ENCODE data around the gene RPL15.

Gene RPL15

DNA sequence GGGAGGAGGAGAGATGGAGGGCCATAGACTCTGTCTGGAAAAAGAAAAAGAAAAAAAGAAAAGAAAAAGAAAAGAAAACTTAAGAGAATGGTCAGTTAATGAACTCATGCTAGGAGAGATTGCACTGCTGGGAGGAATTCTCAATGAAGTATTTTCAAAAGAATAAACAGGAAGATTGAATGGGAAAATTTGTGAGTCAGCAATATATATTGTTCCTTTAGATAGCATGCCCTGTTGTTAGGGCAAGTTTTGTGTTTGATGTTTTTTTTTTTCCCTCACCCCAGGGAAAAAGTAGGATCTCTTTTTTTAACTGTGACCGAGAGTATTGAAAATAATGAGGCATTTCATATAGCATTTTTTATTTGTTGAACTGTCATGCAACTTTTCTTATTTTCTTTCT lies 20.4 kb downstream of the RPL15 start:
- no peak overlapping the region for H3K27ac ChIP-seq
- TF ChIP-seq, protein P1, sequence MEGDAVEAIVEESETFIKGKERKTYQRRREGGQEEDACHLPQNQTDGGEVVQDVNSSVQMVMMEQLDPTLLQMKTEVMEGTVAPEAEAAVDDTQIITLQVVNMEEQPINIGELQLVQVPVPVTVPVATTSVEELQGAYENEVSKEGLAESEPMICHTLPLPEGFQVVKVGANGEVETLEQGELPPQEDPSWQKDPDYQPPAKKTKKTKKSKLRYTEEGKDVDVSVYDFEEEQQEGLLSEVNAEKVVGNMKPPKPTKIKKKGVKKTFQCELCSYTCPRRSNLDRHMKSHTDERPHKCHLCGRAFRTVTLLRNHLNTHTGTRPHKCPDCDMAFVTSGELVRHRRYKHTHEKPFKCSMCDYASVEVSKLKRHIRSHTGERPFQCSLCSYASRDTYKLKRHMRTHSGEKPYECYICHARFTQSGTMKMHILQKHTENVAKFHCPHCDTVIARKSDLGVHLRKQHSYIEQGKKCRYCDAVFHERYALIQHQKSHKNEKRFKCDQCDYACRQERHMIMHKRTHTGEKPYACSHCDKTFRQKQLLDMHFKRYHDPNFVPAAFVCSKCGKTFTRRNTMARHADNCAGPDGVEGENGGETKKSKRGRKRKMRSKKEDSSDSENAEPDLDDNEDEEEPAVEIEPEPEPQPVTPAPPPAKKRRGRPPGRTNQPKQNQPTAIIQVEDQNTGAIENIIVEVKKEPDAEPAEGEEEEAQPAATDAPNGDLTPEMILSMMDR (conservative IDR thresholded peaks at IDR 0.05) = no peak

DNA sequence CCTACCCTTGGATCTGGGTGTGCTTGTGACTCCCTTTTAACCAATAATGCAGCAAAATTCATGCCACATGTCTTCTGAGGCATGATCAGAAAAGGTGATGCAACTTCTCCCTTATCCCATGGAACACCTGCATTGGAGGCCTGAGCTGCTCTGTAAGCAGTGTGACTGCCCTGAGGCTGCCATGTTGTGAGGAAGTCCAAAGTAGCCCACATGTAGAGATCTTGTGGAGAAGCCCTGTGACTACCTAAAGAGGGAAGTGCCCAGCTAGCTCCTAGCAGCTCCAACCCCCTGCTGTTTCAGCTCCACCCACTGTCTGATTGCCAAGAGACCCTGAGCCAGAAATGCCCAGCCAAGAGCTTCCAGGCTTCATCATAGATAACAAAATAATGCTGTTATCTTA lies 21.8 kb downstream of the RPL15 start:
- TF ChIP-seq, protein P1 (conservative IDR thresholded peaks at IDR 0.05) = no peak
- no peak overlapping the region for H3K27ac ChIP-seq

DNA sequence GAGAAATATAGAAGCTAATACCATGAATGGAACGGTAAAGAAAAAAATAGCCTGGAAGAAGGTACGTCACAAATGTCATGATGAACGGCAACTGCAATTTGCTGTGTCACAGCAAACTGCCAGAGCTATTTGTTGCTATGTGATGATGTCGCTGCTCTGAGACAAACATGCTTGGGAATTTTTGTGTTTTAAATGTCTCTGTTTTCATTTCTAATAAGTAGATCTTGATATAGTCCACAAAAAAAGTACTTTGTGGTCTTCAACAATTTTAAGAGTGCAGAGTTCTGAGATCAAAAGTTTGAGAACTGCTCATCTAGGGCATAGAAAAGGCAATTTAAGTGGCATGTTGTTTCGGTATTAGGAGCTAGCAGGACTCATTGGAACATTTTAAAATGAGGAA lies 23.8 kb downstream of the RPL15 start:
- TF ChIP-seq, protein P1 (conservative IDR thresholded peaks at IDR 0.05) = no peak
- H3K27ac ChIP-seq = no peak overlapping the region

DNA sequence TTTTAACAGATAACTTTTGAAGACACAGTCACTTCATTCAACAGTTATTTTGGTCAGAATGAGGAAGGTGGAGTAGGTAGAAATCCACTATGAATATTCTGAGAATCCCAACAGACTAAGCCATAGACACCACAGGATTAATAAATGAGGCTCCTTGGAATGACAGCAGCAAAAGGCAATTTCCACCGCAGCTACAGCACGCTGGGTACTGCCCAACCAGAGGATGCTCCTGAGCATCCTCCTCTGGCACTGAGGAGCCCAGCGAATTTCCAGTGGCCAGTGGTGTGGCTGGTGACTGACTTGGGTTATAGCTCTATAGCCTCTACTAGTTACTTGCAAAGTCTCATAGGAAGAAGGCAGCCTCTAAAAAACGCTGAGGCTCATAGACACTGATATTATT lies 24.5 kb downstream of the RPL15 start:
- TF ChIP-seq, protein P1 (conservative IDR thresholded peaks at IDR 0.05) = no peak
- H3K27ac ChIP-seq = no peak overlapping the region

DNA sequence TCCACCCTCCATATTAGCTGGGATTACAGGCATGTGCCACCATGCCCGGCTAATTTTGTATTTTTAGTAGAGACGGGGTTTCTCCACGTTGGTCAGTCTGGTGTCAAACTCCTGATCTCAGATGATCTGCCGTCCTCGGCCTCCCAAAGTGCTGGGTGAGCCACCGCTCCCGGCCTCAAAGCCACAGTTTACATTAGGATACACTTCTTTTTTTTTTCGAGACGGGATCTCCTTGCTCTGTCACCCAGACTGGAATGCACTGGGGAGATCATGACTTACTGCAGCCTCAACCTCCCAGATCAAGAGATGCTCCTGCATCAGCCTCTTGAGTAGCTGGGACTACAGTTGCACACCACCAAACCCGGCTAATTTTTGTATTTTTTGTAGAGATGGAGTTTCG lies 25.6 kb downstream of the RPL15 start:
- H3K27ac ChIP-seq = no peak overlapping the region
- TF ChIP-seq, protein P1 (conservative IDR thresholded peaks at IDR 0.05) = no peak

DNA sequence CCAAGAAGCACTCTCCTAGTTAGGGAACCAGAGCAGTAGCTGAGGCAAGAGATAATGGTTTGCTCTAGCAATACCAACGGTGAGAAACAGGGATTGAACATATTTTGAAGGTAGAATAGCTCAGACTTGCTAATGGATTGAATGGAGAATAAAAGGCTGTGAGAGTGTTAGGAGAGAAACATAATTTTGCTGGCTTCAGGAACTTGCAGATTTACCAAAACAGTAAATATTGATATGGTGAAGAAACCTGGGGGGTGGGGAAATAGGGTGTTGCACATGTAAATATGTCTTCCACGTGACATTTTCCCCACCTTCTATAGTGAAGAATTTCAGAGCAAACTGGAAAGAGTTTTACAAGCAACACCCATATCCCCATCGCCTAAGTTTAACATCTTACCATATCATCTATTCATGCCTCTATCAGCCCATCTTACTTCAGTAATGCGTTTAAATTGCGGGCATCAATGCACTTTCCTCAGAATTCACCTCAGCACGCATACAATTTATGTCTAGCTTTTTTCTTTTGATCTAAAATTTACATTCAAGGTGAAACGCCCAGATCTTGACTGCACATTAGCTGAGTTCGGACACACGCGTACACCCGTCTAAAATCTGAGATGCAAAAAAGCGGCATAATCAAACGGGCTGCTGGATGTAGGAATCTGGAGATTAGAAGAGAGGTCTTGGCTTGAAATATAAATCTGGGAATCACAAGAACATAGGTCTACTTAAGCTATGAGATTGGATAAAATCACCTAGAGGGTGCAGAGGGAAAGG lies 27.3 kb downstream of the RPL15 start:
- peak overlapping the region; percentile 91 for H3K27ac ChIP-seq
- TF ChIP-seq, protein P1 (conservative IDR thresholded peaks at IDR 0.05) = no peak

DNA sequence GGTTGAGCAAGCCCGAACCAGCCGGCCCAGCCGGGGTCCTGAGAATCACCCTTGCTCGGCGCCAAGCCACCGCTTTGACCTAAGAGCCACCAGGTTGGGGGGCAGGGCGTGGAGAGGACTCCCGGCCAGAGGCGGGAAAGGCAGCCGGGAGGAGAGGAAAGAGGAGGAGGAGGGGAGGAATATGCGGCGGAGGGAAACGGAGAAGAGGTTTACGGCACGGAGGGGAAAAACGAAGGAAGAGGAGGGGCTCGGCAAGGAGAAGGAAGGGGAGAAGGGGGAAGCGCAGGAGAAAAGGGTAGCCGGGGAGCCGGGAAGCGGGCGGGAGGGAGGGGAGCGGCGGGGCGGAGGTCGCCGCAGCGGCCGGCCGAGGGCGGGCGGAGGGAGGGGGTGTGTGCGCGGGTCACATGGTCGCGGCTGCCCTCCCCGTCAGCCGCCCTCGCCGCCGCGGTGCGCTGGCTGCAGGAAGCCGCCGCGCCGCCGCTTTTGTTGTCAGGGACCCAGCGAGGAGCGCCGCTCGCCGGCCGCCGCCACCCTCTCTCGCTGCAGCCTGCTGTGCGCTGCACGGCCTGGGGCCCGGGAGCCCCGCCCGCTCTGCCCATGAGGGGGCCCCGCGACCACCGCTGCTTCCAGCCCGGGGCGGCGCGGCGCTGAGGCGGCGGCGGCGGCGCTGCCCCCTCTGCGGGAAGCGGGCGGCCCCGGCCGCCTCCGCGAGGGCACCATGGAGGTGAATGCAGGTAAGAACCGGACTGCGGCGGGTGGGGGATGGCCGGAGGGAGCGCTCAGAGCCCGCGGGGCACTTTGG lies 28.1 kb downstream of the RPL15 start, which contains the start of gene NR1D2:
NR1D2 (plus strand) TSS at position 426 of the 802 bp plus-strand sequence; CDS start at position 719, 293 bp downstream.
- peak within 1 kb of the TSS; percentile 91 for H3K27ac ChIP-seq
- TF ChIP-seq, protein P1 (conservative IDR thresholded peaks at IDR 0.05) = no peak; the same call in 1 of the 2 replicates
